NCI-H69 (cell line): ENCODE data around the gene FAM111B.

Experiments used
- DNase-seq: peaks from one replicate; lab custom pipeline; 2025; lab: John Stamatoyannopoulos, UW

The FAM111B gene

GRCh38 chr11:59158206-59159068, 51.4 kb downstream of the FAM111B start:
- peak; percentile 77 for DNase-seq

- no peak for DNase-seq
These were observed 57.0 kb downstream of the FAM111B start for GRCh38 chr11:59164028-59164427.

GRCh38 chr11:59171508-59172322, 64.7 kb downstream of the FAM111B start, which contains the start of gene DTX4:
TSS of gene DTX4 (plus strand) at chr11:59172132. CDS start at chr11:59172596, 464 bp downstream.
- DNase-seq: peak; percentile 95

DNA sequence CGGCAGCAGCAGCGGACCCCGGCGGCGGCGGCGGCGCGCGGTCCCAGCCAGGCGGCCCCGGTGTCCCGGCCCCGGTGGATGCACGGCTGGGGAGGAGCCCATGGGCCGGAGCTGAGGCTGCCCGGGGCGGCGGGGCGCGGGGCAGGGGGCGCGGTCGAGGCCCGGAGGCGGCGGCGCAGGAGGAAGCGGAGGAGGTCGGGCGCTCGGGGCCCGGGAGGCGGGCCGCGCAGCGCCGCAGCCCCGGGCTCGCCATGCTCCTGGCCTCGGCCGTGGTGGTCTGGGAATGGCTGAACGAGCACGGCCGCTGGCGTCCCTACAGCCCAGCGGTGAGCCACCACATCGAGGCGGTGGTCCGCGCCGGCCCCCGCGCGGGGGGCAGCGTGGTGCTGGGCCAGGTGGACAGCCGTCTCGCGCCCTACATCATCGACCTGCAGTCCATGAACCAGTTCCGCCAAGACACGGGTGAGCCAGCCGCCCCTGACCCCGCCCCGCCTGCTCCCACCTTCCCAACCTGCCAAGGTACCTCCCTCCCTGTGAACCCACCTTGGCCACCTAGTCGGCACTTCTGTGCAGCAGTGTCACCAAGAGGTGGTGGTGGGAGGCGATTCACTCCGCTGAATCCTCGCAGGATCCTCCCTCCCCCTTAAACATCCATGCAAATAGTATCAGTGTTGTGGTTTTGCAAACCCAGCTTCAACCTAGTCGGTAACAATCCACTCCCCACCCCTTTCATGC, 65.5 kb downstream of the FAM111B start:
- peak; percentile 46 for DNase-seq

- peak; percentile 53 for DNase-seq
These were observed 66.3 kb downstream of the FAM111B start for GRCh38 chr11:59173080-59173963.

- DNase-seq: no peak
These were observed 67.1 kb downstream of the FAM111B start for GRCh38 chr11:59173964-59174663.

- DNase-seq: no peak
These were observed 67.6 kb downstream of the FAM111B start for GRCh38 chr11:59174664-59175033.

DNA sequence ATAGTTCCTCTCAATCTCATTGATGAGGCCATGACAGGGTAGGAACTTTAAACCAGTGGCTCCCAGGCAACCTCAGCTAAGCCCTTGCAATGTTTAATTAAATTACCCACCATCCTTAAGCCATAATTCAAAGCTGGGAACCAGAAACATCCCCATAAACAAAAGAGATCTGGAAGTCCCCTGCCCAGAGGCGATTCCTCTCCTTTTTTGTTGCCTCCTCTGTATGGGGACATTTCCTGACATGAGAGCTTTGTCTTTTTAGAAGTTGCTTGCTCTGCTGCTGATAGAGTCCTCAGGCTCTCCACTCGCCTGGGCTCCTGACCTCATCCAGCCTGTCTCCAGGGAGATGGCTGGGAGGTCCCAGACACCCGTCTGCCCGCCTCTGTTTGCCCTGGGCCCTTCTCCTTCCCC, 68.1 kb downstream of the FAM111B start:
- no peak for DNase-seq

- no peak for DNase-seq
These were observed 69.3 kb downstream of the FAM111B start for GRCh38 chr11:59176330-59176729.
